Measurements from ENCODE around the gene U2SURP. TPM values are rescaled to one million over a fixed set of nuclear protein-coding genes. Genes with fewer than 3 reads are reported as not detected.
A peak's percentile ranks its signal among the peaks of the same experiment; 100 is the strongest.

Gene U2SURP
- total RNA-seq, 1 experiment from 2014 or later: 132 TPM

DNA sequence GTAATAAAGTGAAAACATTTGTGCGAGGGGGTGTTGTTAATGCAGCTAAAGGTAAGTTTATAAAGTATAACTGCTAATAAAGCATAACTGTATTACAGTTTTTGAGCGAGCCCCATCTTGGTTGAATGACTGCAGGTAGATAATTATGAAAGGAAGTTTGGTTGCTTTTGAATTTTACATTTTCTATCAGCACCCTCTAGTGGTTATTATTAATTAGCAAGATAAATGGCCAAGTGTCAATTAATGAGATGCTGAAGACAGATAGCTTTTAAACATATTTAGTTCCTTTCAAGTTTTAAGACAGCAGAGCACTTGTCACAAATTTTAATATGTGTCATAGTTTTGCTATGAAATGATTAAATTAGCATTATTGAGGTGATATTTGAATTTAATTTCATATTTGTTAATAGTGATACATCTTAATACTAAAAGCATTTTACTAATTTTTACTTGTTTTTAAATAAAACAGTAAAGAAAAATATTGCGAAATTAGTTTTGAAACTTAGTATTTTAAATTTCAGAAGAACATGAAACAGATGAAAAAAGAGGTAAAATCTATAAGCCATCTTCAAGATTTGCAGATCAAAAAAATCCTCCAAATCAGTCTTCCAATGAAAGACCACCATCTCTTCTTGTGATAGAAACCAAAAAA, 15.1 kb downstream of the U2SURP start:
- Histone ChIP-seq H2AFZ (ENCODE audit: low read depth, low read length, poor library complexity, severe bottlenecking) (no peak overlapping the region), H3K9me3 (ENCODE audit: control insufficient read depth in 1 of 2, insufficient read depth in 1 of 2, low read depth in 1 of 2, low read length in 2 of 2) (no peaks in the 10 kb centered on the region), H3K4me2 (ENCODE audit: low read length) (no peak overlapping the region), H3K9me2 (ENCODE audit: insufficient read depth) (no peaks in the 10 kb centered on the region), H3K9ac (ENCODE audit: low read length) (no peak overlapping the region), H3K79me2 (ENCODE audit: insufficient read depth, low read length) (peaks cover 88% of the 10 kb centered on the region), H3K36me3 (ENCODE audit: control insufficient read depth in 1 of 2, insufficient read depth in 2 of 2, low read length in 2 of 2) (peaks cover 34 to 51% of the 10 kb centered on the region in 2 experiments), H3K4me3 (replicated peaks in 1 of 2; ENCODE audit: low read depth in 1 of 2, low read length in 2 of 2) (no peak overlapping the region), H3K27me3 (ENCODE audit: insufficient read depth, low read length) (no peaks in the 10 kb centered on the region), H3K27ac (ENCODE audit: low read depth, low read length) (no peak overlapping the region), H3K4me1 (ENCODE audit: control insufficient read depth in 1 of 2, insufficient read depth in 2 of 2, low read length in 2 of 2) (no peaks in the 10 kb centered on the region), H4K20me1 (ENCODE audit: insufficient read depth) (peaks cover 25% of the 10 kb centered on the region)
- RAD21 ChIA-PET (ENCODE audit: low non-redundant PET in 1 of 2, low total read pairs in 2 of 2, uncharacterized antibody in 2 of 2, unreplicated experiment in 2 of 2): no interaction called here
- DNase-seq (ENCODE audit: low read depth, low spot score): no peak
- POLR2A ChIA-PET: no interaction called here
- BruUV-seq (replicated peaks): no TSS peak
- CTCF ChIA-PET: interaction anchor here (0.9 to 1.7 kb wide), 5 partner anchors 8 to 429 kb away, joined by 3 to 8 read pairs (median 4); no protein-coding TSS in a partner anchor
- no peak for ATAC-seq
- intact Hi-C loops (cut with micrococcal nuclease): no loop called here
- TF ChIP-seq SRF (IDR thresholded peaks at IDR 0.05; ENCODE audit: low read depth) (no peak), ZBTB33 (IDR thresholded peaks at IDR 0.05; ENCODE audit: extremely low read depth, insufficient replicate concordance, low read length) (no peak), RAD21 (IDR thresholded peaks at IDR 0.05; ENCODE audit: low read depth) (peak; percentile 47)
- TF ChIP-seq, protein P1, sequence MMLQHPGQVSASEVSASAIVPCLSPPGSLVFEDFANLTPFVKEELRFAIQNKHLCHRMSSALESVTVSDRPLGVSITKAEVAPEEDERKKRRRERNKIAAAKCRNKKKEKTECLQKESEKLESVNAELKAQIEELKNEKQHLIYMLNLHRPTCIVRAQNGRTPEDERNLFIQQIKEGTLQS (IDR thresholded peaks at IDR 0.05): no peak
- TF ChIP-seq, protein P2, sequence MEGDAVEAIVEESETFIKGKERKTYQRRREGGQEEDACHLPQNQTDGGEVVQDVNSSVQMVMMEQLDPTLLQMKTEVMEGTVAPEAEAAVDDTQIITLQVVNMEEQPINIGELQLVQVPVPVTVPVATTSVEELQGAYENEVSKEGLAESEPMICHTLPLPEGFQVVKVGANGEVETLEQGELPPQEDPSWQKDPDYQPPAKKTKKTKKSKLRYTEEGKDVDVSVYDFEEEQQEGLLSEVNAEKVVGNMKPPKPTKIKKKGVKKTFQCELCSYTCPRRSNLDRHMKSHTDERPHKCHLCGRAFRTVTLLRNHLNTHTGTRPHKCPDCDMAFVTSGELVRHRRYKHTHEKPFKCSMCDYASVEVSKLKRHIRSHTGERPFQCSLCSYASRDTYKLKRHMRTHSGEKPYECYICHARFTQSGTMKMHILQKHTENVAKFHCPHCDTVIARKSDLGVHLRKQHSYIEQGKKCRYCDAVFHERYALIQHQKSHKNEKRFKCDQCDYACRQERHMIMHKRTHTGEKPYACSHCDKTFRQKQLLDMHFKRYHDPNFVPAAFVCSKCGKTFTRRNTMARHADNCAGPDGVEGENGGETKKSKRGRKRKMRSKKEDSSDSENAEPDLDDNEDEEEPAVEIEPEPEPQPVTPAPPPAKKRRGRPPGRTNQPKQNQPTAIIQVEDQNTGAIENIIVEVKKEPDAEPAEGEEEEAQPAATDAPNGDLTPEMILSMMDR (IDR thresholded peaks at IDR 0.05 in 2 of 3, conservative IDR thresholded peaks at IDR 0.05 in 1 of 3; ENCODE audit: borderline replicate concordance in 1 of 3, insufficient read depth in 1 of 3, low read depth in 2 of 3, low read length in 2 of 3): peak; percentile 29 to 69 (median 41); a peak in 4 of 6 replicates

Measured in HCT116 (cell line).